HepG2 (cell line): ENCODE data around the gene RP2. TPM values are rescaled to one million over a fixed set of nuclear protein-coding genes. Genes with fewer than 3 reads are reported as not detected.

Source experiments
- ATAC-seq: fragments of 200-7000 bp; cut with Tn5 transposase; 3 replicates; pipeline ENCODE4 v1.9.1; 2020; ENCODE audit warnings: mild to moderate bottlenecking, moderate library complexity
- BruUV-seq: library from RNA; stranded (reverse); fragments of 400-500 nt; replicated peaks from 2 replicates; lab custom pipeline; 2021; lab: Mats Ljungman, UMichigan
- CTCF ChIA-PET: fragments of 300-600 bp; formaldehyde crosslinking; extraction: SDS; loops from one replicate; lab custom pipeline; 2021; ENCODE audit warnings: low total read pairs, inconsistent platforms, low intra/inter-chr PET ratio; lab: Yijun Ruan, JAX
- POLR2A ChIA-PET: fragments of 350-600 bp; sonication (Branson Sonifier 250); formaldehyde crosslinking; loops from one replicate; lab custom pipeline; 2020; ENCODE audit warnings: antibody characterized with exemption, inconsistent platforms; lab: Yijun Ruan, JAX
- DNase-seq: peaks from one replicate; pipeline ENCODE4 v3.0.0-alpha.2; 2015; ENCODE audit warnings: low spot score
- FAIRE-seq: peaks from 3 replicates; lab custom pipeline; 2011; peaks lifted over from hg19 to GRCh38; lab: Jason Lieb, UNC
- H2AFZ ChIP-seq: one replicate; pipeline ENCODE4 v1.6.1; 2011; ENCODE audit warnings: low read length, inconsistent platforms
- H3K27ac ChIP-seq: fragments of 300-600 bp; 3 replicates; pipeline ENCODE4 v1.8.0; 2011; ENCODE audit warnings: mixed run types, mild to moderate bottlenecking, mixed read lengths, low read length, inconsistent platforms; ENCODE audit not compliant: insufficient read depth; ENCODE audit errors: extremely low read length
- H3K27me3 ChIP-seq, 2 experiments: fragments of 200-600 bp in 1 of 2; 2 replicates in 1 of 2; 3 replicates in 1 of 2; pipeline versions ENCODE4 v1.6.0 to v1.8.0; 2011; ENCODE audit warnings: low read length in 2 of 2, mild to moderate bottlenecking in 2 of 2, moderate library complexity in 2 of 2, inconsistent platforms in 1 of 2; ENCODE audit not compliant: insufficient read depth in 2 of 2, control insufficient read depth in 1 of 2
- H3K36me3 ChIP-seq, 2 experiments: fragments of 200-600 bp in 1 of 2; replicated peaks in 1 of 2; 2 replicates in 1 of 2; 3 replicates in 1 of 2; pipeline versions ENCODE4 v1.5.1 to v1.8.0; 2011; ENCODE audit warnings: low read length in 2 of 2, inconsistent platforms in 1 of 2; ENCODE audit not compliant: insufficient read depth in 2 of 2, control insufficient read depth in 1 of 2
- H3K4me1 ChIP-seq: 2 replicates; pipeline ENCODE4 v1.5.1; 2012; ENCODE audit warnings: low read length, inconsistent platforms; ENCODE audit not compliant: insufficient read depth
- H3K4me2 ChIP-seq: 2 replicates; pipeline ENCODE4 v1.6.0; 2011; ENCODE audit warnings: low read depth, low read length, inconsistent platforms
- H3K4me3 ChIP-seq, 3 experiments: fragments of 200-600 bp in 1 of 3; sonication (generic), shearing (Covaris generic) in 1 of 3; replicated peaks in 1 of 3; 2 replicates each; pipeline ENCODE4 v1.5.1; 2011 to 2016; ENCODE audit warnings: low read length in 3 of 3, inconsistent platforms in 2 of 3, low read depth in 2 of 3, mild to moderate bottlenecking in 2 of 3, control low read depth in 1 of 3, mixed read lengths in 1 of 3; ENCODE audit not compliant: insufficient read depth in 1 of 3
- H3K79me2 ChIP-seq: one replicate; pipeline ENCODE4 v1.6.1; 2011; ENCODE audit warnings: low read length, inconsistent platforms; ENCODE audit not compliant: insufficient read depth
- H3K9ac ChIP-seq: 2 replicates; pipeline ENCODE4 v1.6.0; 2011; ENCODE audit warnings: mild to moderate bottlenecking, low read depth, low read length, inconsistent platforms; ENCODE audit not compliant: insufficient read depth
- H3K9me3 ChIP-seq: 2 replicates; pipeline ENCODE4 v1.5.1; 2012; ENCODE audit warnings: mild to moderate bottlenecking, low read length
- H4K20me1 ChIP-seq: 2 replicates; pipeline ENCODE4 v1.6.0; 2011; ENCODE audit warnings: inconsistent platforms, mild to moderate bottlenecking, low read length, moderate library complexity; ENCODE audit not compliant: insufficient read depth
- FLYWCH1 ChIP-seq: sonication (generic); formaldehyde crosslinking; IDR thresholded peaks from 2 replicates; pipeline ENCODE4 v1.8.1; 2023; ENCODE audit warnings: mild to moderate bottlenecking, missing genetic modification reagents
- GATAD2A ChIP-seq: IDR thresholded peaks from 2 replicates; pipeline ENCODE4 v1.6.1; 2016
- MLLT10 ChIP-seq: sonication (generic); formaldehyde crosslinking; IDR thresholded peaks from 2 replicates; pipeline ENCODE4 v1.4.0; 2020; ENCODE audit warnings: missing genetic modification reagents
- MTA1 ChIP-seq: sonication (generic); formaldehyde crosslinking; IDR thresholded peaks from 2 replicates; pipeline ENCODE4 v1.4.0; 2020; ENCODE audit warnings: missing genetic modification reagents, mild to moderate bottlenecking, borderline replicate concordance
- MZF1 ChIP-seq: sonication (generic); formaldehyde crosslinking; IDR thresholded peaks from 2 replicates; pipeline ENCODE4 v1.8.1; 2023; ENCODE audit warnings: mild to moderate bottlenecking, missing genetic modification reagents, borderline replicate concordance
- SP4 ChIP-seq: sonication (generic); formaldehyde crosslinking; IDR thresholded peaks from 2 replicates; pipeline ENCODE4 v1.8.1; 2023; ENCODE audit warnings: mild to moderate bottlenecking, missing genetic modification reagents
- ZNF776 ChIP-seq: sonication (generic); formaldehyde crosslinking; IDR thresholded peaks from 2 replicates; pipeline ENCODE4 v1.4.0; 2020; ENCODE audit warnings: mild to moderate bottlenecking, missing genetic modification reagents
- WGBS: methylation state at CpG from one replicate; pipeline ENCODE4 v1.1.6; 2017; ENCODE audit warnings: low lambda C conversion rate; 5-methylcytosine and 5-hydroxymethylcytosine counted together
- in situ Hi-C: cut with HindIII; loops from 2 replicates; pipeline ENCODE4 v1.10.0; 2017; ENCODE audit warnings: low pct_unique_long_range_greater_than_20kb; ENCODE audit not compliant: extremely low pct_ligation_motif_present
- intact Hi-C: fragments of 100-400 bp; cut with micrococcal nuclease; formaldehyde crosslinking; loops from one replicate; pipeline ENCODE4 v1.10.0; 2022; ENCODE audit not compliant: unreplicated experiment
- polyA plus RNA-seq, 8 experiments: library from polyadenylated mRNA; depleted of rRNA in 3 of 8; stranded (reverse) in 7 of 8; unstranded in 1 of 8; fragments of >200 nt; fragmentation: Illumina TruSeq in 4 of 8; extraction: Trizol in 4 of 8; gene quantifications; 2 replicates each; pipeline versions ENCODE4 v1.2.1 to v1.2.3, GENCODE V29; 2011 to 2016; ENCODE audit warnings: low read depth in 4 of 8, missing spikeins in 1 of 8, mixed read lengths in 1 of 8; ENCODE audit not compliant: insufficient read depth in 1 of 8
- total RNA-seq, 5 experiments: library from RNA; depleted of rRNA; stranded (reverse); fragments of >200 nt; fragmentation: Illumina TruSeq; extraction: Trizol; gene quantifications; 2 replicates each; pipeline ENCODE4 v1.2.3, GENCODE V29; 2016; ENCODE audit warnings: low read depth in 1 of 5
- TF ChIP-seq, protein P1 (sequence below): sonication (generic); formaldehyde crosslinking; IDR thresholded peaks from 2 replicates; pipeline ENCODE4 v1.5.1; 2020; ENCODE audit warnings: missing genetic modification reagents, mild to moderate bottlenecking, borderline replicate concordance
- TF ChIP-seq, protein P2 (sequence below): sonication (generic); formaldehyde crosslinking; IDR thresholded peaks from 2 replicates; pipeline ENCODE4 v1.4.0; 2020; ENCODE audit warnings: mild to moderate bottlenecking, missing genetic modification reagents
- TF ChIP-seq, protein P3 (sequence below): IDR thresholded peaks from 2 replicates; pipeline ENCODE4 v1.6.1; 2016; ENCODE audit warnings: low read depth, missing genetic modification reagents, missing compliant biosample characterization
- TF ChIP-seq, protein P4 (sequence below): sonication (generic); formaldehyde crosslinking; conservative IDR thresholded peaks from 2 replicates; pipeline ENCODE4 v1.8.0; 2022; ENCODE audit warnings: low read depth, missing genetic modification reagents
- TF ChIP-seq, protein P5 (sequence below): sonication (generic); formaldehyde crosslinking; IDR thresholded peaks from 2 replicates; pipeline ENCODE4 v1.8.1; 2023; ENCODE audit warnings: mild to moderate bottlenecking, inconsistent platforms, moderate library complexity, missing genetic modification reagents, borderline replicate concordance

The RP2 gene
- total and polyA plus RNA-seq, 2 of the 13 experiments (the other 11 are each of a cell fraction or from before 2014, with no cell fraction given): 5.0 to 9.9 TPM

DNA sequence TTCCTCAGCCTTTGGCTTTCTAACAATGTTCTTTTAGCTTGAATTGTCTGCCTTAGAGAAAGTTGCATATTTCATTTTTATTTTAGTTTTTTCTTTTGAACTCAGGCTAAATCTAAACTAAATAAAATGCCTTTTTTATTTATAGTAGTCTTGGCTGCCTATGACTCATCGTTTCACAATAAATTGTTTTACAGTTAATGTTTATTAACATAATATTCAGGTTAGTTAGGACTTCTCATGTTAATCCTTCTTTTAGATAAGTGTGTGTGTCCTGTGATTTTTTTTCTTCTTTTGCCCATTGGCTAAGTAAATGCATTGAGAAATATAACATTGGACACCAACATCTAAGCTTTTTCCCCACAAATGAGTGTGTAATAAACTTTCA is 1.6 kb downstream of the RP2 start:
- DNase-seq (no peak), FAIRE-seq (peak; percentile 51), ATAC-seq (no peak)
- Histone ChIP-seq H3K27ac (peak overlapping the region; percentile 83), H3K9me3 (no peaks in the 10 kb centered on the region), H3K27me3 (no peaks in the 10 kb centered on the region; a peak in 1 of 5 replicates), H3K9ac (peak overlapping the region; percentile 81; the same call in 1 of the 2 replicates), H3K4me3 (peak overlapping the region; percentile 74 to 82 (median 81); a peak in 5 of 6 replicates), H3K4me1 (peaks cover 15% of the 10 kb centered on the region), H4K20me1 (no peaks in the 10 kb centered on the region), H3K4me2 (peak overlapping the region; percentile 62), H3K36me3 (no peaks in the 10 kb centered on the region), H2AFZ (no peak overlapping the region), H3K79me2 (peaks cover 32% of the 10 kb centered on the region)
- ChIA-PET POLR2A (no interaction called here), CTCF (no interaction called here)
- in situ Hi-C loops: no loop called here
- 0% methylated on average over 1 of the region's 1 CpG for WGBS
- intact Hi-C loops: loop anchor here (5.0 kb wide), 1 partner anchor 36 kb away; no protein-coding TSS in a partner anchor
- BruUV-seq: no TSS peak
- TF ChIP-seq ZNF776 (CRISPR knock-in tag): no peak
- no peak for TF ChIP-seq SP4 (CRISPR knock-in tag)
- TF ChIP-seq, protein P1, sequence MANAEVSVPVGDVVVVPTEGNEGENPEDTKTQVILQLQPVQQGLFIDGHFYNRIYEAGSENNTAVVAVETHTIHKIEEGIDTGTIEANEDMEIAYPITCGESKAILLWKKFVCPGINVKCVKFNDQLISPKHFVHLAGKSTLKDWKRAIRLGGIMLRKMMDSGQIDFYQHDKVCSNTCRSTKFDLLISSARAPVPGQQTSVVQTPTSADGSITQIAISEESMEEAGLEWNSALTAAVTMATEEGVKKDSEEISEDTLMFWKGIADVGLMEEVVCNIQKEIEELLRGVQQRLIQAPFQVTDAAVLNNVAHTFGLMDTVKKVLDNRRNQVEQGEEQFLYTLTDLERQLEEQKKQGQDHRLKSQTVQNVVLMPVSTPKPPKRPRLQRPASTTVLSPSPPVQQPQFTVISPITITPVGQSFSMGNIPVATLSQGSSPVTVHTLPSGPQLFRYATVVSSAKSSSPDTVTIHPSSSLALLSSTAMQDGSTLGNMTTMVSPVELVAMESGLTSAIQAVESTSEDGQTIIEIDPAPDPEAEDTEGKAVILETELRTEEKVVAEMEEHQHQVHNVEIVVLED: no peak
- TF ChIP-seq FLYWCH1 (CRISPR knock-in tag): no peak
- no peak for TF ChIP-seq MTA1
- no peak for TF ChIP-seq GATAD2A (CRISPR knock-in tag)
- TF ChIP-seq, protein P2, sequence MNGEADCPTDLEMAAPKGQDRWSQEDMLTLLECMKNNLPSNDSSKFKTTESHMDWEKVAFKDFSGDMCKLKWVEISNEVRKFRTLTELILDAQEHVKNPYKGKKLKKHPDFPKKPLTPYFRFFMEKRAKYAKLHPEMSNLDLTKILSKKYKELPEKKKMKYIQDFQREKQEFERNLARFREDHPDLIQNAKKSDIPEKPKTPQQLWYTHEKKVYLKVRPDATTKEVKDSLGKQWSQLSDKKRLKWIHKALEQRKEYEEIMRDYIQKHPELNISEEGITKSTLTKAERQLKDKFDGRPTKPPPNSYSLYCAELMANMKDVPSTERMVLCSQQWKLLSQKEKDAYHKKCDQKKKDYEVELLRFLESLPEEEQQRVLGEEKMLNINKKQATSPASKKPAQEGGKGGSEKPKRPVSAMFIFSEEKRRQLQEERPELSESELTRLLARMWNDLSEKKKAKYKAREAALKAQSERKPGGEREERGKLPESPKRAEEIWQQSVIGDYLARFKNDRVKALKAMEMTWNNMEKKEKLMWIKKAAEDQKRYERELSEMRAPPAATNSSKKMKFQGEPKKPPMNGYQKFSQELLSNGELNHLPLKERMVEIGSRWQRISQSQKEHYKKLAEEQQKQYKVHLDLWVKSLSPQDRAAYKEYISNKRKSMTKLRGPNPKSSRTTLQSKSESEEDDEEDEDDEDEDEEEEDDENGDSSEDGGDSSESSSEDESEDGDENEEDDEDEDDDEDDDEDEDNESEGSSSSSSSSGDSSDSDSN (CRISPR knock-in tag): no peak
- TF ChIP-seq MZF1 (CRISPR knock-in tag): no peak
- TF ChIP-seq, protein P3, sequence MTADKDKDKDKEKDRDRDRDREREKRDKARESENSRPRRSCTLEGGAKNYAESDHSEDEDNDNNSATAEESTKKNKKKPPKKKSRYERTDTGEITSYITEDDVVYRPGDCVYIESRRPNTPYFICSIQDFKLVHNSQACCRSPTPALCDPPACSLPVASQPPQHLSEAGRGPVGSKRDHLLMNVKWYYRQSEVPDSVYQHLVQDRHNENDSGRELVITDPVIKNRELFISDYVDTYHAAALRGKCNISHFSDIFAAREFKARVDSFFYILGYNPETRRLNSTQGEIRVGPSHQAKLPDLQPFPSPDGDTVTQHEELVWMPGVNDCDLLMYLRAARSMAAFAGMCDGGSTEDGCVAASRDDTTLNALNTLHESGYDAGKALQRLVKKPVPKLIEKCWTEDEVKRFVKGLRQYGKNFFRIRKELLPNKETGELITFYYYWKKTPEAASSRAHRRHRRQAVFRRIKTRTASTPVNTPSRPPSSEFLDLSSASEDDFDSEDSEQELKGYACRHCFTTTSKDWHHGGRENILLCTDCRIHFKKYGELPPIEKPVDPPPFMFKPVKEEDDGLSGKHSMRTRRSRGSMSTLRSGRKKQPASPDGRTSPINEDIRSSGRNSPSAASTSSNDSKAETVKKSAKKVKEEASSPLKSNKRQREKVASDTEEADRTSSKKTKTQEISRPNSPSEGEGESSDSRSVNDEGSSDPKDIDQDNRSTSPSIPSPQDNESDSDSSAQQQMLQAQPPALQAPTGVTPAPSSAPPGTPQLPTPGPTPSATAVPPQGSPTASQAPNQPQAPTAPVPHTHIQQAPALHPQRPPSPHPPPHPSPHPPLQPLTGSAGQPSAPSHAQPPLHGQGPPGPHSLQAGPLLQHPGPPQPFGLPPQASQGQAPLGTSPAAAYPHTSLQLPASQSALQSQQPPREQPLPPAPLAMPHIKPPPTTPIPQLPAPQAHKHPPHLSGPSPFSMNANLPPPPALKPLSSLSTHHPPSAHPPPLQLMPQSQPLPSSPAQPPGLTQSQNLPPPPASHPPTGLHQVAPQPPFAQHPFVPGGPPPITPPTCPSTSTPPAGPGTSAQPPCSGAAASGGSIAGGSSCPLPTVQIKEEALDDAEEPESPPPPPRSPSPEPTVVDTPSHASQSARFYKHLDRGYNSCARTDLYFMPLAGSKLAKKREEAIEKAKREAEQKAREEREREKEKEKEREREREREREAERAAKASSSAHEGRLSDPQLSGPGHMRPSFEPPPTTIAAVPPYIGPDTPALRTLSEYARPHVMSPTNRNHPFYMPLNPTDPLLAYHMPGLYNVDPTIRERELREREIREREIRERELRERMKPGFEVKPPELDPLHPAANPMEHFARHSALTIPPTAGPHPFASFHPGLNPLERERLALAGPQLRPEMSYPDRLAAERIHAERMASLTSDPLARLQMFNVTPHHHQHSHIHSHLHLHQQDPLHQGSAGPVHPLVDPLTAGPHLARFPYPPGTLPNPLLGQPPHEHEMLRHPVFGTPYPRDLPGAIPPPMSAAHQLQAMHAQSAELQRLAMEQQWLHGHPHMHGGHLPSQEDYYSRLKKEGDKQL: no peak
- TF ChIP-seq, protein P4, sequence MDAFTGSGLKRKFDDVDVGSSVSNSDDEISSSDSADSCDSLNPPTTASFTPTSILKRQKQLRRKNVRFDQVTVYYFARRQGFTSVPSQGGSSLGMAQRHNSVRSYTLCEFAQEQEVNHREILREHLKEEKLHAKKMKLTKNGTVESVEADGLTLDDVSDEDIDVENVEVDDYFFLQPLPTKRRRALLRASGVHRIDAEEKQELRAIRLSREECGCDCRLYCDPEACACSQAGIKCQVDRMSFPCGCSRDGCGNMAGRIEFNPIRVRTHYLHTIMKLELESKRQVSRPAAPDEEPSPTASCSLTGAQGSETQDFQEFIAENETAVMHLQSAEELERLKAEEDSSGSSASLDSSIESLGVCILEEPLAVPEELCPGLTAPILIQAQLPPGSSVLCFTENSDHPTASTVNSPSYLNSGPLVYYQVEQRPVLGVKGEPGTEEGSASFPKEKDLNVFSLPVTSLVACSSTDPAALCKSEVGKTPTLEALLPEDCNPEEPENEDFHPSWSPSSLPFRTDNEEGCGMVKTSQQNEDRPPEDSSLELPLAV (CRISPR knock-in tag): no peak
- TF ChIP-seq, protein P5, sequence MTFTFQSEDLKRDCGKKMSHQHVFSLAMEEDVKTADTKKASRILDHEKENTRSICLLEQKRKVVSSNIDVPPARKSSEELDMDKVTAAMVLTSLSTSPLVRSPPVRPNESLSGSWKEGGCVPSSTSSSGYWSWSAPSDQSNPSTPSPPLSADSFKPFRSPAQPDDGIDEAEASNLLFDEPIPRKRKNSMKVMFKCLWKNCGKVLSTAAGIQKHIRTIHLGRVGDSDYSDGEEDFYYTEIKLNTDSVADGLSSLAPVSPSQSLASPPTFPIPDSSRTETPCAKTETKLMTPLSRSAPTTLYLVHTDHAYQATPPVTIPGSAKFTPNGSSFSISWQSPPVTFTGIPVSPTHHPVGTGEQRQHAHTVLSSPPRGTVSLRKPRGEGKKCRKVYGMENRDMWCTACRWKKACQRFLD (CRISPR knock-in tag): no peak
- no peak for TF ChIP-seq MLLT10 (CRISPR knock-in tag)
